Measurements from ENCODE around the gene PIK3IP1.
"Not testable (repeated sequence)": the region's sequence is repeated elsewhere in the genome, so short reads cannot be mapped to it uniquely, and the experiment has no call there.

The PIK3IP1 gene, protein sequence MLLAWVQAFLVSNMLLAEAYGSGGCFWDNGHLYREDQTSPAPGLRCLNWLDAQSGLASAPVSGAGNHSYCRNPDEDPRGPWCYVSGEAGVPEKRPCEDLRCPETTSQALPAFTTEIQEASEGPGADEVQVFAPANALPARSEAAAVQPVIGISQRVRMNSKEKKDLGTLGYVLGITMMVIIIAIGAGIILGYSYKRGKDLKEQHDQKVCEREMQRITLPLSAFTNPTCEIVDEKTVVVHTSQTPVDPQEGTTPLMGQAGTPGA

DNA sequence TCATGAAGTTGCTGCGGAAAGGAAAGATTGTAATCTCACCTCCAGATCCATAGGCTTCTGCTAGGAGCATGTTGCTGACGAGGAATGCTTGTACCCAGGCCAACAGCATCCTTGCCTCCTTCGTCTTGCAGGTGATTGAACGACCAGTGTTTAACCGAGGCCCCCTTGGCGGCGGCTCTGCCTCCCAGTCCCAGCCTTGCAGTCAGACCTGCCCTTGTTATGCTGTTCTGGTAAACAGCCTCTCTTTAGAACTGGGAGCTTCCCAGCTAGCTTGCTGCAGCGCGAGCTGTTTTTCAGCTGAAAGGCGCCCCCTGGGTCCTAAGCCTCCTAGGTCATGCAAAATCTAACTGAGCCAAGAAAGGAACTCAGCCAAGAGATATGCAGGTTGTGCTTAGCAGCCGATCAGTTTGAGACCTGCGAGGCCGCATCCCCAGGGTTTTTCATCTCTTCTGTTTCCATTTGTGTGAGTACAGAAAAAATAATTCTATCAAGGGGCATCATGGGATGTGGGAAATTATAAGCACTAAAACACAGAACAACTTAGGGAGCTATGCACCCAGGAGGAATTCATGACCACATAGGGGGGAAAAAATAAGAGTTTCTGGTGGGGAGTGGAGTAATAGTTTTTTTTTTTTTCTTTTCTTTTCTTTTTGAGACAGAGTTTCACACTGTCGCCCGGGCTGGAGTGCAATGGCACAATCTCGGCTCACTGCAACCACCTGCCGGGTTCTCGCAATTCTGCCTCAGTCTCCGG, at the start of gene PIK3IP1:
Gene PIK3IP1, minus strand, starts transcription at position 253 of the 754 bp plus-strand sequence. Its CDS starts 144 bp downstream, at position 109.
- DNase-seq (ENCODE audit: low spot score), result peak; percentile 89

DNA sequence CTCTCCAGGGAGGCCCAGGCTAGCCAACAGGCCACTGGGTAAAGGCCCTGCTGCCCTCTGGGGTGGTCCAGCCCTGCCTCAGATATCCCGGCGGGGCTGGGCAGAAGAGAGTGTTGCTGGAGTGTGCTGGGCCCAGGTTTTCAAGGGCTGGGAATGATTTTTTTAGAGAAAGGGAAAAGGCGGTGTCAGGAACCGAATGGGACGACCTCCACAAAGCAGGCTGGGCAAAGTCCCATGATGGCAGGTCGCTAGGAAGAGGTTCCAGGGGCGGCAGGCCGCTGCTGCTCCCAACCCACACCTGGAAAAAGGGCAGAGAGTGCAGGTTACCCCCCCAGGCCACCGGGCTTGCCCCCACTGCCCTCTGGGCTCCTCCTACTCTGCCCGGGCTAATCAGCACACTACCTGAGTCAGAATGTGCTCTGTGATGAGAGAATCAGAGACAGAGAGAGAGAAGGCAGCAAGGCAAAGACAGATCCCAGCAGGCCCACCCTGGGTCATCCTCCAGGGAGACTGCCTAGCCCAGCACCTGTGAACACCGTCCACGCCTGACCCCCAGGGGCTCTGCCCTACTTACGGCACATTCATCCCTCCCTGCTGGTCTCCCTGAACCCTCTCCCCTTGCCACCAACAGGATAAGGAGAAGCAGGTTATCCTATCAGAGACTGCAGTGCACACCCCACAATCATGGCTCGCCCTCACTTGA, 49.2 kb upstream of the PIK3IP1 start:
- DNase-seq (ENCODE audit: low spot score), result no peak

DNA sequence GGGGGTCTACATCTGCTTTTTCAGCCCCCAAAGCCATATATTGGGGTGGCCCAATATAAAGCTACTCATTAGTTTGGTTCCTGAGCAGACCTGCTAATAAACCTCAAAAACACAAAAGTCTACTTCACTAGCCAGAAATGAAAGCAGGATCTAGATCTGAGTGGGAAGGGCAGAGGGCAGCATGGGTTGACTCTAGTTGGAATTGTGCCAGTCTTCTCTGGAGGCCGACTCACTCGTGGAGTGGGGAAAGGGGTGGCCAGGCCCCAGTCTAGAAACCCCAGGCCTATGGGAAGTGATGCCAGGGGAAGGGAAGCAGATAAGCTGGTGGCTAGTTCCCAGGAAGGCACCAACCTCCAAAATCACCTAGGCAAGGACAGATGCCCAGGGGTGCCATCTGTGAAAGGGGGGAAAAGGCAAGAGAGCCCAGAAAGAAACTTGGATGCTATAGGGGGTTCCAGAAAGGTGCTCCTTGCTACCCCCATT, 48.5 kb upstream of the PIK3IP1 start:
- DNase-seq (ENCODE audit: low spot score), result no peak

DNA sequence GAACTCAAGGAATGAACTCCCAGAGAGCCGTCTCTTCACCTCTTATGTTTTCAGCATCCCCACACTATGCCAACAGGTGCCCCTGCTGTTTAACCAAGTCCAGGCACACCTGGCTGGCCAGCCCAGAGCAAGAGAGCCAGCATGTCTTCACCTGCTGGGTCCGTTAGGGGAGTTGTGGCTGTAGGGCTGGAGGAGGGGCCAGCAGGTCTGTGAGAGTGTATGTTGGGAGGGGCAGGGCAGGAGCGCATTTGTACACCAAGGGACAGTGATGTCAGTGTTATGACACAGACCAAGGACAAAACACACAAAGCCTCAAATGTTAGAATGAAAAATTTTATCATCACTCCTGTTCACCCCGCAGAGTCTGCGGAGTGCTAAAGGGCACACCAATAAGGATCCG, 48.1 kb upstream of the PIK3IP1 start:
- DNase-seq (ENCODE audit: low spot score), result no peak

DNA sequence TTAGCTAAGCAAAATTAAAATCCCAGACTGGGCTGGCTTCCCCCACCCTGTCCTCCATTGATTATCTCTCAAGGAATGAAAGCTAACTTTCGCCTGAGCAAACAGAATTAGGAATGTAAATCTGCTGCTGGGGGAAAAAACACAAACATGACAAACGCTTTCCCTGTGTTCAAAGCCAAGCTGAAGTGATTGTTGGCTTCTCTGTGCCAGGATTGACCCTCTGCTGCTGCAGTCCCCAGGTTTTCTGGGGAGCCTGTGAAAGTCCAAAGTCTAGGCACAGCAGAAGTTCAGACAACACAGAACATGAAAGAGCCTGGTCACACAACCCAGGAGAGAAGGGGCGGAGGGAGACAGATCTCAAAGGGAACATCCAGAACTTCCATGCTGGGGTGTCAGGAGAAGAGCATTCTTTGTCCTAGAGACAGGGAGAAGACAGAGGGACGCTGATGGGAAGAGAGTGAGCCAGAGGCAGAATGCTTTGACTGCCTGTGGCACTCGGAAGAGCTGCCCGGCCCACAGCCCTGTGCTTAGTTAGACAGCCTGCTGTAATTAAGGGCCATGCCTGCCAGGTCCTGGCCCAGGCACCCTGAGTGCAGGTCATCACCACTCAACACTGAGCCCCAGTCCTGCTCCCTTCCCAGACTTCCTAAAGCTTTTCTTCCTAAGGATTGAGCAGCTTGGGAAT, 47.0 kb upstream of the PIK3IP1 start:
- no peak for DNase-seq (ENCODE audit: low spot score)

DNA sequence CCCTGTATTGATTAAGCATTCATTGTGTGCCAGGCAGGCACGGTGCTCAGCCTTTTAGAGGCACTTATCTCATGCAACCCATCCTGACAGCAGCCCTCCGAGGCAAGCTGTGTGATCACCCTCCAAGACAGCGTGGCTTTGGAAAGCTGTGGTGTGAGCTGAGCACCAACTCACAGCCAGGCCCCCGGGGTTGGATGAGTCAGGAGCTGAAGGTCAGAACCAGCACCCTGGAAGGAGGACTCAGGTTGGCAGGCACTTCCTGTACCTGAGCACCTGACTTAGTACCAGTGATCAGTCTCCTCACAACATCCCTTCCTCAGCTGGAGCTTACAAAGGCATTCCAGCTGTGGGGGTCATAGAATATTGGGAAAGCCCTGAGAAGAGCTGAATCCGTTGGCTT, 44.9 kb upstream of the PIK3IP1 start:
- DNase-seq (ENCODE audit: low spot score), result no peak

DNA sequence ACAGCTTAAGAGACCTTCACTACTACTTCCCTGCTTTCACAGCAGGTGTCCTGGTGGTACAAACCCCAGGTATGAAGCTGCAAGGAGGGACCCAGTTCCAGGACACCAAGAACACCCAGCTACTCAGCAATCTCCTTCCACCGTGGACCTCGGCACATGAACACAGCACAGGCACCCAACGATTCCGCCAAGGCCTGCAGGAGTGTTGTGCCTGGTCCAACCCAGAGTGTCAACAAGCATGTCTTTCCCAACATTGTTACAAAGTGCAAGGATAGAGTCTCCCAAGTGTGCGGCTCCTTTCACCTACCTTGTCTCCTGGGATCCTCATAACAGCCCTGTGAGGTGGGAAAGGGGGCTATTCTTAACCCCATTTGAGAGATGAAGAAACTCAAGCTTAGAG, 42.0 kb upstream of the PIK3IP1 start:
- no peak for DNase-seq (ENCODE audit: low spot score)

DNA sequence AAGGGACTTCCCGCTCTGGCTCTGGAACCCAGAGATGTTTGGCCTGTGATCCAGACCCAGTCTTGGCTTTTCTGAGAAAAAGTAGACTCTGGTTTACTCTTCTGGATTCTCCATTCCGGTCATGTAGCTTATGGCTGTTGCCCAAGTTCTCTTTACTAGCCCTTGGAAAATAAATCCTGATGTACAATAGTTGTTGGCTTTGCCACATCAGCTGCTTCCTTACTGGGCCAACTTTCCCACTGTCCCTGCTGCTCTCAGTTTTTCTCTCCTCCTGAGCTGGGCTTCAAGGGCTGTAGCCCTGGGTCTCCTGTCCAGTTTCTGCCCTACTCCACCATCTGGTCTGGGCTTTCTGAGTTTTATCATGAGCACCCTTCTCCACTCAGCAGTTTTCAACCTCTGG, 41.4 kb upstream of the PIK3IP1 start:
- DNase-seq (ENCODE audit: low spot score), result no peak

DNA sequence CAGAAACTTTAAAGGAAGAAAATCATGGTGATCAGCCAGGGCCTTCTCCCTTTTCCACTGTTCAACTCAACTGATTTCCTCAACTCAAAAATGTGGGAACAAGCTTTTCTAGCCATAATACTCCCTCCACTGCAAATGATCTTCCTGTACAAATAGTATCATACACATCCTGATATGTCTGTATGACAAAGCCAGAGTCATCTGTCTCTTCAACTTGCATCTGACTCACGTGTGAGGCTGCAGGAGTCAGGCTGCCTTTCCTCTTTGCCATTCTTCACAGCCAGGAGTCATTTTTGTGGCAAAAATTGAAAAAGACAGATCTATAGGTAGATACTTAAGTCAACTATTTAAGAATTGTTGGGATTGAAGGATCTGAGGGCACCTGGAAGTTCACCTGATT, 40.6 kb upstream of the PIK3IP1 start:
- peak; percentile 58 for DNase-seq (ENCODE audit: low spot score)

DNA sequence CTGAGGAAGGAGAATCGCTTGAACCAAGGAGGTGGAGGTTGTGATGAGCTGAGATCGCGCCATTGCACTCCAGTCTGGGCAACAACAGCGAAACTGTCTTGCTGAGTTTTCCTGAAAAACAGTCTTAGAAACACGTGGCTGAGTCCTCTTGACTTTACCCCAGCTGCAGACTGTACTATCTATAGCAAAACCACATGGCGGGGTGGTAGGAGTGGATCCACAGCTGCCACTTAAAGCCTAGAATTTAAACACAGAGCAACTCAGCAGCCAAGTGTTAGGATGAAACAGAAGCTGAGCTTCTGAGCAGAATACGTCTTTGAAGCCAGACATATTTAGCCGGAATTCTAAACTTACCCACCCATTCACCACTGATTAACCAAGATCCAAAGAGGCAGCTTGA, 39.7 kb upstream of the PIK3IP1 start:
- DNase-seq (ENCODE audit: low spot score), result no peak

DNA sequence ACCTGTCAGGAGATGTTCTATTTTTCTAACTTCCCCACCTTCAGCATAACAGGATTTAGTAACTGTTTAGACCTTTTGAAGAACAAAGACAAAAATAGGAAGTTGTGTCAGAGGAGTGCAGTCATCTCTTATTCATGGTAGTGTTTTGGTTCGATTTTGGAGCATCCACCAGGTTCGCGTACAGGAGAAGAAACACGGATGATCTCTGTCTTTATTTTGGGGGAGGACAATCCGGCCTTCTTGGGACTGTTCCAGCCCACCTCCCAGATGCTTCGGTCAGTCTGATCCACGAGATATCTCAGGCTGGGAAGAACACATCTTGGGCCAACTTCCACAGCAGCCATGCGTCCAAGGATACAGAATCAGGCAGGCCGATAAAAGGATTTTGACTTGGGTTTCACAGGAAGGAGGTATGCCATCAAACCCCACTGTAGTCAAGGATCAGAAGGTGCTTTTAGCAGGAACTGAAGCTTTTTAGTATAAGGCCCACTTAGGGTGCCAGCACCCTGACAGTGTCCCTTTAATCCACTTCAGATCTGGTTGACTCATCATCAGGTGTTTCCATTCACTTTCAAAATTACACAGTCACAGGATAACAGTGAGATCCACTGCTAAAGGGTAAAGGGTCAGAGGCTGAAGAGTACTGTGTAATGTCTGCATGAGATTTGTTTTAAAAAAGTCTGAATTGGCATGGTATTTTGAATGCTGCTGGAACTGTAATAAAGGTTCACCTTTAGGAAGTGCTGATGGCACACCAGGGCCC, 37.3 kb upstream of the PIK3IP1 start:
- DNase-seq (ENCODE audit: low spot score), result no peak

DNA sequence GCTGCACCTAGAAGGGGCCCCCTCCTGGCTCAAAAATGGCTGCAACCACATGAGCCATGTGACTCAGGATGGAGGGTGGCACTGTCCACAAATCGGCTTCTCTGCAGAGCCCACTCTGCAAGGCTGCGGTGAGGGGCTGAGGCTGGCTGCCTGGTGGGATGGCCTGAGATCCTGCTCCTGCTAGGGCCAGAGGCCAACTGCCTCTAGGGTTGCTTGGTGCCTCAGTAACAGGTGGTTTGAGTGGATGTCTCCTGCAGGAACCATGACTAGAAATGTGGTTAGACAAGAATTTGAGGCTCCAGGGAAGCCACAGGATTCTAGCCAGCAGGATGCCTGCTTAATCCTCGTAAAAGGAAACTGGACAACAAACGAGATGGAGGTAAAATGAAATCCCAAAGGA, 36.7 kb upstream of the PIK3IP1 start:
- DNase-seq (ENCODE audit: low spot score), result no peak

DNA sequence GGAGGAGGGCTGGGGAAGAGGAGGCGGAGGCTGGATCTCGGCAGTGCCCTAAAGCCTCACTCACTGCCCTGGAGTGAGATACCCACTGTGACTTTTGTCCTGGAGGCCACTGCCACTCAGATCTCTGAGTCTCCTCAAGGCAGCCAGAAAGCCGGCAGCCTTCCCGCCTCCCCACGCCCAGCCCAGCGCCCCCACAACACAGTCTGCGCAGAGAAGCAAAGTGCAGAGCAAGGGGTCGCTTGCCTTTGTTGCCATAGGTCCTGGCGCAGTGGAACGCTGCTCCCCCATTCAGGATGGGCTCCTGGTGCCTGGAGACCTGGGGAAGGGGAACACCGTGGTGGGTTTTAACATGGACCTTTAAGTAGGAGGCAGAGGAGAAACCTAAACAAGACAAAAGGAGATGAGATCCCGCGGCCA, 36.3 kb upstream of the PIK3IP1 start:
- no peak for DNase-seq (ENCODE audit: low spot score)

DNA sequence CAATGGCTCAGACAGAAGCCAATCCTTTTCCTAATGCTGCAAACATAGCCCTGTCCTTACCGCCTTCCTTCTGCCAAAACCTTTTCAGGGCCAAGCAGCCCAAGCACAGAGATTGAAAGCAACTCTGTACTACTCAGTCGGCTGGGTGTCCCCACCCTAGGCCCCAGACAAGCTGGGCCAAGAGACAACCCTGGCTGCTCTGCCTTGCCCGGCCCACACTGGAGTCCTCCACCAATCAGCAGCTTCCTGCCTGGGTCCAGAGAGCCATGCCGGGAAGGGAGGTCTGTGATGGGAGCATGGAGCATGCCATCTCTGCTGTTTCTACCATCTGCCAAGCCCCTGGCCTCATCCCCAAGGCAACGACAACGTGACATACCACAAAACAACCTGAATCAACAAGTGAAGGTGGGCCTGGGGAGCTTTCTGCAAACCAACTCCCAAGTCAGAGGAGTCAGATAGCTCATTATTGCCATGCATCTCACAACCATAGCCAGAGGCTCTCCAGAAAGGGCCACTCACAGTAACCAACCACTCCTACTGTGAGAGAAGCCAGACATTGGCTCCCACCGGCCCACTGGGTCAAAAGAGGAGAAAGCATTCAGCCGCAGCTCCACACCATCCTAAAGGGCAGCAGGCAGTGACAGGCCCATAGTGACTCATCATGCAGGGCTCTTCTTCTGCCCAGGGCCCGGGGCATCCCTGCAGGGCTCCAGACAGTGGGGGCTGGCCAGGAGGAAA, 35.7 kb upstream of the PIK3IP1 start:
- DNase-seq (ENCODE audit: low spot score), result no peak

DNA sequence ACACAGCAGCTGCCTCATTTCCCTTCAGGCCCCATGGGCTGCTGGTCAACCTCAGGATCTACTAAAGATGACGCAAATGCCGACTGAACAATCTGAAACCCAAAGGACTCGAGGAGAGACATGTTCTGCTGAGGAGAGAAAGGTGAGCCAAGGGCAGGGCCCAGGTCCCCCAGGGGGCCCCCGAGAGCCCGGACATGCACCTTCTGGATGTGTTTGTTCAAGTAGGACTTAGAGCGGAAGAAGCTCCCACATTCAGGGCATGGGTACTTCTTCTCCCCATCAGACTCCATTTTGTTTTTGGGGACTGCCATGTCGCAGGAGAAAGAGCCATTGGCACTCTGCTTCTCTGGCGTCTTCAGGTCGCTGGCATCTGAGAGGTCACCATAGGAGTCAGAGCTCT, 34.6 kb upstream of the PIK3IP1 start:
- DNase-seq (ENCODE audit: low spot score), result no peak

DNA sequence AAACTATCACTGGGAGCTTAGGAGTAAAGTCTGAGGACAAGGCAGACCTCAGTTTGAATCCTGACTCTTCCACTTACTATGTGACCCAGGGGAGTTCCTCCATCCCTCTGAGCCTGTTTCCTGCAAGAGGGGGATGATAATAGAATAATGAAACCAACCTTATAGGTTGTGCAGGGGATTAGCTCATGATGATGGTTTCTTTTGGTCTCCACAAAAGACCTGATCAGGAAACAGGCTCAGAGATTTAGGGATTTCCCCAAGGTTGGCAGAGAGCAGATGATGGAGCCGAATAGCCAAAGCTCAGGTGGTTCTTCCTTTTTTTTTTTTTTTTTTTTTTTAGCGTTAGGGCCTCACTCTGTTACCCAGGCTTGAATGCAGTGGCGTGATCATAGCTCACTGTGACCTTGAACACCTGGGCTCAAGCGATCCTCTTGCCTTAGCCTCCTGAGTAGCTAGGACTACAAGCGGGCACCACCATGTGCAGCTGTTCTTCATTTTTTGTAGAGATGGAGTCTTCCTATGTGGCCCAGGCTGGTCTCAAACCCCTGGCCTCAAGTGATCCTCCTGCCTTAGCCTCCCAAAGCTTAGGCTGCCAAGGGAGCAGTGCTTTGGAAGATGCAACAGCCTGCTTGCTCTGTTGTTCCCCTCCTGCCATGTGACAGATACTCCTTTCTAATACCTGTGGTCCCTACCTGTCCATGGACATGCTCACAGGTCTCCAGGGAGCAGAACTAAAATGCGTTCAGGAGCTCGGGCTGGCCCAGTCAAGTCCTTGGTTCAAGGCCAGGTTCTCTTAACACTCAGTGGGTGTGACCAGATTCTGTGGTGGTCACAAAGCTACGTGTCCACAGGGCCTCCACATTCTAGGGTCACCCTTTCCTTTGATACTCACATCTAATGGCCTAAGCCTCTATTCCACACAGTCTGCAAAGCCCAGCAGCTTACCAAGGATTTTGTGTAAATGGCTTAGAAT, 31.6 kb upstream of the PIK3IP1 start:
- DNase-seq (ENCODE audit: low spot score), result no peak

DNA sequence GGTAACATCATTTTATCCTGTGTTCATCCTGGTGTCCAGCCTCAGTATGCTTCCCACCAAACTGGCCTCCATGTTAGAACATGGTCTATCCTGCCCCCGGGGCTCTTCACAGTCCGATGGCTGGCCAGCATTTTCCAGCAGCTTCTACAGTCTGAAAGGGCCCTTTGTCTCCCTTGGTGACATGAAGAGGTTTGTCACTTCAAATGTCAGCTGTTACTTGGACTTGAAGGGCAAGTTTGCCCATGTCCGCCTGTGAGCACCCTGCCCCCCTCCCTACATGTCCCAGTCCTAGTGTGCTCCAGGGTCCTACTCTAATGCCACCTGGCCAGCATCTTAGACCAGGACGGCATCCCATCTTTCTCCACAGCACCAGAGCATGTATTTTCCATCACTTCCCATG, 29.1 kb upstream of the PIK3IP1 start:
- no peak for DNase-seq (ENCODE audit: low spot score)

DNA sequence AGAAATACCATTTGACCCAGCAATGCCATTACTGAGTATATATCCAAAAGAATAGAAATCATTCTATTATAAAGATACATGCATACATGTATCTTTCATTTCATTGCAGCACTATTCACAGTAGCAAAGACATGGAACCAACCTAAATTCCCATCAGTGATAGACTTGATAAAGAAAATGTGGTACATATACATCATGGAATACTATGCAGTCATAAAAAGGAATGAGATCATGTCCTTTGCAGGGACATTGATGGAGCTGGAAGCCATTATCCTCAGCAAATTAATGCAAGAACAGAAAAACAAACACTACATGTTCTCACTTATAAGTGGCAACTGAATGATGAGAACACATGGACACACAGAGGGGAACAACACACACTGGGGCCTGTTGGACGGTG, 21.9 kb upstream of the PIK3IP1 start:
- not testable (repeated sequence) for DNase-seq (ENCODE audit: low spot score)

DNA sequence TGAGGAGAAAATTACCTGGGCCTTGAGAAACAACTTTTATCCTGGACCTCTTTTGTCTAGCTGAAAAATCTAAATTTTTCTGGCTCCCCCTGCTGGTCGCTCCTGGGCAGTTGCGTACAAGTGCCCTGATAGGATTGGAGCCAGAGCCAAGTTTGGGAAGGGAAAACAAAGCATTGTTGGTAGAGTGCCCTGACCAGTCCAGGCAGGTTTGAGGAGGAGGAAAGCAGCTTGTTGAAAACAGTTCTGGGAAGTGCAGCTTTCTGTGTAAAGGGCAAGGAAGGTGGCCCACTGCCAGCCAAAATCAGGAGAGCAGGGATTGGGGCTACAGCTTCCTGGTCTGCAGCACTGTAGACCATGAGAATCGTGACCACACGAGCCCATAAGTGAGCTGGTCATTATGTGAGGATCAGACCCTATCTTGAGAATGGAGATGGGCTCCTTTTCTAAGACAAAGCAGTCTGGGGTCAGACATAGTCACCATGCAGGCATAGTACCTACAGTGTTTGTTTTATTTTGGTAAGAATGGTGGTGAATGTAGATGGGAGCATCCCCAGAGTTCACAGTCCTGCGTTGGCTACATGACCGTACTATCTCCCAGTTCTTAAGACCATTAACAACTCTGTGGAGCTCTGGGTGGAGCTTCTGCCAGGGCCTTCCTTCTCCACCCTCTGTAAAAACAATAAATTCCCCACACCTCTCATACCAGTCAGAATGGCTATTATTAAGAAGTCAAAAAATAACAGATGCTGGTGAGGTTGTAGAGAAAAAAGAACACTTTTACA, 21.3 kb upstream of the PIK3IP1 start:
- peak; percentile 56 for DNase-seq (ENCODE audit: low spot score)

All from RKO (cell line).